Measurements from ENCODE around the gene SLC22A15. TPM values are rescaled to one million over a fixed set of nuclear protein-coding genes. Genes with fewer than 3 reads are reported as not detected.

The SLC22A15 gene
- total RNA-seq, 2 experiments from 2014 or later, result 0.08 to 0.22 TPM

DNA sequence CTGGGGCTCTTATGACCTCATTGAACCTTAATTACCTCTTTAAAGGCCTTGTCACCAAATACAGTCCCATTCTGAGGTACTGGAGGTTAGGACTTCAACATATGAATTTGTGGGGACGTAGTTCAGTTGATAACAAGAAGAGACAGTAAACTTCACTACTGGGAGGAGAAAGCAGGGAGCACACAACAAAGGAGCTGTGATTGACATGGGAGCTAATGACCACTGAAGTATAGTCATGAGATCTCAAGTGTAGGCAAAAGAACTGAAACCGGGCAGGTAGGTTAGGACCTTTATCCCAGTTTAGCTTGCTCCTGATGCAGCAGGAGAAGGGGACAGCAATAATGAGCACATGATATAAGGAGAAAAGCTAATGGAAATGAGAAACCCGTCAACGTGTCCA lies 123.1 kb downstream of the SLC22A15 start:
- Histone ChIP-seq H3K9me3 (ENCODE audit: control insufficient read depth in 1 of 2, insufficient read depth in 1 of 2, low read length in 2 of 2) (peaks cover 0 to 11% of the 10 kb centered on the region in 2 experiments), H3K4me3 (ENCODE audit: low read length) (no peak overlapping the region), H3K4me1 (ENCODE audit: insufficient read depth, low read length) (no peaks in the 10 kb centered on the region), H3K27ac (ENCODE audit: low read depth in 1 of 2, low read length in 2 of 2) (no peak overlapping the region), H3K36me3 (ENCODE audit: insufficient read depth, low read length) (no peaks in the 10 kb centered on the region), H3K27me3 (ENCODE audit: control insufficient read depth in 1 of 2, insufficient read depth in 2 of 2, low read length in 2 of 2) (peaks cover 3 to 7% of the 10 kb centered on the region in 2 experiments)
- ChIA-PET POLR2A (no interaction called here), CTCF (no interaction called here)
- Mint-ChIP-seq H3K36me3 (ENCODE audit: low read depth) (peaks cover 4% of the 10 kb centered on the region), H3K4me1 (ENCODE audit: low read depth) (no peaks in the 10 kb centered on the region), H3K4me3 (no peak overlapping the region), H3K9me3 (peaks cover 2% of the 10 kb centered on the region), H3K27me3 (peaks cover 21% of the 10 kb centered on the region), H3K27ac (no peak overlapping the region)
- DNase-seq (no peak), ATAC-seq (ENCODE audit: poor library complexity) (no peak)
- TF ChIP-seq, protein P1, sequence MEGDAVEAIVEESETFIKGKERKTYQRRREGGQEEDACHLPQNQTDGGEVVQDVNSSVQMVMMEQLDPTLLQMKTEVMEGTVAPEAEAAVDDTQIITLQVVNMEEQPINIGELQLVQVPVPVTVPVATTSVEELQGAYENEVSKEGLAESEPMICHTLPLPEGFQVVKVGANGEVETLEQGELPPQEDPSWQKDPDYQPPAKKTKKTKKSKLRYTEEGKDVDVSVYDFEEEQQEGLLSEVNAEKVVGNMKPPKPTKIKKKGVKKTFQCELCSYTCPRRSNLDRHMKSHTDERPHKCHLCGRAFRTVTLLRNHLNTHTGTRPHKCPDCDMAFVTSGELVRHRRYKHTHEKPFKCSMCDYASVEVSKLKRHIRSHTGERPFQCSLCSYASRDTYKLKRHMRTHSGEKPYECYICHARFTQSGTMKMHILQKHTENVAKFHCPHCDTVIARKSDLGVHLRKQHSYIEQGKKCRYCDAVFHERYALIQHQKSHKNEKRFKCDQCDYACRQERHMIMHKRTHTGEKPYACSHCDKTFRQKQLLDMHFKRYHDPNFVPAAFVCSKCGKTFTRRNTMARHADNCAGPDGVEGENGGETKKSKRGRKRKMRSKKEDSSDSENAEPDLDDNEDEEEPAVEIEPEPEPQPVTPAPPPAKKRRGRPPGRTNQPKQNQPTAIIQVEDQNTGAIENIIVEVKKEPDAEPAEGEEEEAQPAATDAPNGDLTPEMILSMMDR (IDR thresholded peaks at IDR 0.05), result no peak
- intact Hi-C loops (cut with DNase I, micrococcal nuclease), result no loop called here

DNA sequence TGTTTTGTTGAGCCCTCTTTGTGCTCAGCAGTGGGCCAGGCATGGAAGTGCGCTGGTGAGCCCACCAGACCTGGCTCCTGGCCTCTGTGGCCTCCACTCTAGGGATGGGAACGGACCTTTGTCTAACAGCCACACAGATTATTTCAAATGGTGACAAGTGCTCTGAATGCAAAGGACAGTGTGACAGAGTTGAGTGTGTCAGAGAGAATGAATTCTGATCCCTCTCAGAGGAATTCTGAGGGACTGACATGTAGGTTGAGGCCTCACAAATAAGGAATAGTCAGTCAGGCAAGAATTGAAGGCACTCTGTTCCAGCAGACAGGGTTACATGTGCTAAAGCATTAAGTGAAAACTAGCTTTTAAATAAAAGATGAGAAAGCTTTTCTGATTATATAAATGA lies 123.6 kb downstream of the SLC22A15 start:
- no peak overlapping the region for H3K4me3 ChIP-seq (ENCODE audit: low read length)
- Mint-ChIP-seq H3K4me3 (no peak overlapping the region), H3K4me1 (ENCODE audit: low read depth) (no peaks in the 10 kb centered on the region), H3K9me3 (peaks cover 2% of the 10 kb centered on the region), H3K27me3 (peaks cover 19% of the 10 kb centered on the region), H3K27ac (no peak overlapping the region), H3K36me3 (ENCODE audit: low read depth) (peaks cover 4% of the 10 kb centered on the region)
- peaks cover 0 to 7% of the 10 kb centered on the region in 2 experiments for H3K27me3 ChIP-seq (ENCODE audit: control insufficient read depth in 1 of 2, insufficient read depth in 2 of 2, low read length in 2 of 2)
- no peak overlapping the region for H3K27ac ChIP-seq (ENCODE audit: low read depth in 1 of 2, low read length in 2 of 2)
- TF ChIP-seq, protein P1 (IDR thresholded peaks at IDR 0.05), result no peak
- no peaks in the 10 kb centered on the region for H3K36me3 ChIP-seq (ENCODE audit: insufficient read depth, low read length)
- H3K4me1 ChIP-seq (ENCODE audit: insufficient read depth, low read length), result no peaks in the 10 kb centered on the region
- ChIA-PET POLR2A (no interaction called here), CTCF (no interaction called here)
- H3K9me3 ChIP-seq (ENCODE audit: control insufficient read depth in 1 of 2, insufficient read depth in 1 of 2, low read length in 2 of 2), result peaks cover 0 to 11% of the 10 kb centered on the region in 2 experiments
- DNase-seq (no peak), ATAC-seq (ENCODE audit: poor library complexity) (no peak)
- intact Hi-C loops (cut with DNase I, micrococcal nuclease), result no loop called here

DNA sequence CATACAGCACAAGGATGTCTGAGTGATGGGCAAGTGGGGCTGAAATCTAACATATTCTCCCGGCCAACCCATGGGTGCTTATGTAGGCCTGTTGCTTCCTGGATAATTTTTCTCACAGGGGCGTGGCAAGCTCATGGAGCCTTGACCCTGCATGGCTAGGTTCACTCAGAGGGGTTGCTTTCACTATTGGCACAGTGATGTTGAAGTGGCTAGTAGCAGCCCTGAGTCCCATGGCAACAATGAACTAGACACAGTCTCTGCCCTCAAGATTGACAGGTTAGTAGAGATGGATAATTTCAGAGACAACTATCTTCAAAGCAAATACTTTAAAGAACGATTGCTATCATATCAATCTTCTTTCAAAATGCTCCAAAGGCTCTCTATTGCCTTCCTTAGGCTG lies 128.4 kb downstream of the SLC22A15 start:
- no peaks in the 10 kb centered on the region for H3K36me3 Mint-ChIP-seq (ENCODE audit: low read depth)
- no peak for ATAC-seq (ENCODE audit: poor library complexity)
- Histone ChIP-seq H3K9me3 (ENCODE audit: control insufficient read depth in 1 of 2, insufficient read depth in 1 of 2, low read length in 2 of 2) (no peaks in the 10 kb centered on the region), H3K4me3 (ENCODE audit: low read length) (no peak overlapping the region), H3K27ac (ENCODE audit: low read depth in 1 of 2, low read length in 2 of 2) (no peak overlapping the region), H3K4me1 (ENCODE audit: insufficient read depth, low read length) (no peaks in the 10 kb centered on the region), H3K36me3 (ENCODE audit: insufficient read depth, low read length) (no peaks in the 10 kb centered on the region), H3K27me3 (ENCODE audit: control insufficient read depth in 1 of 2, insufficient read depth in 2 of 2, low read length in 2 of 2) (peaks cover 0 to 4% of the 10 kb centered on the region in 2 experiments)
- POLR2A ChIA-PET, result no interaction called here
- intact Hi-C loops (cut with DNase I, micrococcal nuclease), result no loop called here
- H3K4me3 Mint-ChIP-seq, result no peak overlapping the region
- no peak overlapping the region for H3K27ac Mint-ChIP-seq
- no peaks in the 10 kb centered on the region for H3K4me1 Mint-ChIP-seq (ENCODE audit: low read depth)
- no peaks in the 10 kb centered on the region for H3K9me3 Mint-ChIP-seq
- DNase-seq, result no peak
- TF ChIP-seq, protein P1 (IDR thresholded peaks at IDR 0.05), result no peak
- CTCF ChIA-PET, result no interaction called here
- H3K27me3 Mint-ChIP-seq, result peaks cover 17% of the 10 kb centered on the region
